H9 (cell line): ENCODE measurements around the gene TAF1C. TPM values are rescaled to one million over a fixed set of nuclear protein-coding genes. Genes with fewer than 3 reads are reported as not detected.
"Not testable (repeated sequence)": the region's sequence is repeated elsewhere in the genome, so short reads cannot be mapped to it uniquely, and the experiment has no call there.

Experiments
- DNase-seq: peaks from one replicate; pipeline ENCODE4 v3.0.0-alpha.2; 2017
- H2AFZ ChIP-seq: one replicate; pipeline ENCODE4 v1.6.1; 2013; ENCODE audit warnings: mild to moderate bottlenecking, low read length, control low read depth, moderate library complexity
- H2AK5ac ChIP-seq: 2 replicates; pipeline ENCODE4 v1.6.1; 2013; ENCODE audit warnings: low read length, control low read depth, mixed read lengths; ENCODE audit not compliant: insufficient read length
- H2BK120ac ChIP-seq: one replicate; pipeline ENCODE4 v1.6.1; 2013; ENCODE audit warnings: low read depth, mild to moderate bottlenecking, low read length, control low read depth, inconsistent platforms; ENCODE audit not compliant: poor library complexity, severe bottlenecking
- H2BK12ac ChIP-seq: 2 replicates; pipeline ENCODE4 v1.6.1; 2013; ENCODE audit warnings: low read length, control low read depth, mixed read lengths, low read depth; ENCODE audit not compliant: insufficient read length
- H2BK15ac ChIP-seq: 2 replicates; pipeline ENCODE4 v1.6.1; 2013; ENCODE audit warnings: low read depth, low read length, control low read depth
- H2BK20ac ChIP-seq: one replicate; pipeline ENCODE4 v1.6.1; 2013; ENCODE audit warnings: low read depth, mild to moderate bottlenecking, low read length, control low read depth, inconsistent platforms; ENCODE audit not compliant: poor library complexity, severe bottlenecking
- H2BK5ac ChIP-seq: 2 replicates; pipeline ENCODE4 v1.6.1; 2013; ENCODE audit warnings: low read length, control low read depth, mixed read lengths; ENCODE audit not compliant: insufficient read length
- H3K14ac ChIP-seq: 2 replicates; pipeline ENCODE4 v1.6.1; 2013; ENCODE audit warnings: low read length, control low read depth; ENCODE audit not compliant: insufficient read depth
- H3K18ac ChIP-seq: 2 replicates; pipeline ENCODE4 v1.6.1; 2013; ENCODE audit warnings: low read depth, mild to moderate bottlenecking, mixed read lengths, low read length, control low read depth; ENCODE audit not compliant: insufficient read length
- H3K23ac ChIP-seq: 2 replicates; pipeline ENCODE4 v1.6.1; 2013; ENCODE audit warnings: low read length, control low read depth, mixed read lengths, low read depth; ENCODE audit not compliant: insufficient read length
- H3K23me2 ChIP-seq: 2 replicates; pipeline ENCODE4 v1.6.1; 2013; ENCODE audit warnings: low read depth, mild to moderate bottlenecking, mixed read lengths, low read length, control low read depth; ENCODE audit not compliant: insufficient read length, poor library complexity, severe bottlenecking
- H3K27ac ChIP-seq: 2 replicates; pipeline ENCODE4 v1.5.1; 2013; ENCODE audit warnings: low read length, control low read depth, mixed read lengths, low read depth; ENCODE audit not compliant: insufficient read length
- H3K27me3 ChIP-seq: 2 replicates; pipeline ENCODE4 v1.6.1; 2013; ENCODE audit warnings: low read length, control low read depth, inconsistent platforms; ENCODE audit not compliant: insufficient read depth
- H3K4ac ChIP-seq: 2 replicates; pipeline ENCODE4 v1.6.1; 2013; ENCODE audit warnings: low read depth, mild to moderate bottlenecking, control low read depth, inconsistent platforms, low read length, moderate library complexity
- H3K4me1 ChIP-seq: 2 replicates; pipeline ENCODE4 v1.6.1; 2013; ENCODE audit warnings: low read length, control low read depth, inconsistent platforms; ENCODE audit not compliant: insufficient read depth
- H3K4me2 ChIP-seq: 2 replicates; pipeline ENCODE4 v1.6.1; 2013; ENCODE audit warnings: low read length, control low read depth, mixed read lengths; ENCODE audit not compliant: insufficient read length, insufficient read depth
- H3K56ac ChIP-seq: 2 replicates; pipeline ENCODE4 v1.6.1; 2013; ENCODE audit warnings: low read depth, mild to moderate bottlenecking, mixed read lengths, low read length, control low read depth; ENCODE audit not compliant: insufficient read length
- H3K79me1 ChIP-seq: 2 replicates; pipeline ENCODE4 v1.6.1; 2013; ENCODE audit warnings: low read depth, mild to moderate bottlenecking, moderate library complexity, low read length, control low read depth, inconsistent platforms; ENCODE audit not compliant: insufficient read depth, poor library complexity, severe bottlenecking
- H3K79me2 ChIP-seq: 2 replicates; pipeline ENCODE4 v1.6.1; 2013; ENCODE audit warnings: low read length, control low read depth, inconsistent platforms; ENCODE audit not compliant: insufficient read depth
- H3K9ac ChIP-seq: 2 replicates; pipeline ENCODE4 v1.6.1; 2013; ENCODE audit warnings: low read length, control low read depth, mixed read lengths; ENCODE audit not compliant: insufficient read length; ENCODE audit errors: extremely low read depth
- H3K9me3 ChIP-seq: one replicate; pipeline ENCODE4 v1.6.1; 2013; ENCODE audit warnings: low read depth, low read length, inconsistent platforms; ENCODE audit not compliant: control insufficient read depth
- H3T11ph ChIP-seq: one replicate; pipeline ENCODE4 v1.6.1; 2013; ENCODE audit warnings: mild to moderate bottlenecking, low read length, control low read depth, inconsistent platforms
- H4K20me1 ChIP-seq: one replicate; pipeline ENCODE4 v1.6.1; 2013; ENCODE audit not compliant: control insufficient read depth, insufficient read length, insufficient read depth
- H4K5ac ChIP-seq: 2 replicates; pipeline ENCODE4 v1.6.1; 2013; ENCODE audit warnings: low read depth, mild to moderate bottlenecking, mixed read lengths, low read length, control low read depth; ENCODE audit not compliant: insufficient read length
- H4K8ac ChIP-seq: replicated peaks from 2 replicates; pipeline ENCODE4 v1.6.1; 2013; ENCODE audit warnings: low read length, control low read depth, mixed read lengths, low read depth; ENCODE audit not compliant: insufficient read length
- H4K91ac ChIP-seq: 2 replicates; pipeline ENCODE4 v1.6.1; 2013; ENCODE audit warnings: low read depth, mild to moderate bottlenecking, moderate library complexity, mixed read lengths, low read length, control low read depth; ENCODE audit not compliant: insufficient read length
- H3K27ac Mint-ChIP-seq, 3 experiments: 2 replicates in 2 of 3; 3 replicates in 1 of 3; pipeline ENCODE4 v1.8.0; 2020 to 2021; ENCODE audit warnings: mixed read lengths in 3 of 3, mild to moderate bottlenecking in 1 of 3, moderate library complexity in 1 of 3
- H3K27me3 Mint-ChIP-seq: 2 replicates; pipeline ENCODE4 v1.8.0; 2021; ENCODE audit warnings: low read depth, mild to moderate bottlenecking, moderate library complexity, mixed read lengths
- H3K36me3 Mint-ChIP-seq, 3 experiments: 2 replicates in 2 of 3; 3 replicates in 1 of 3; pipeline ENCODE4 v1.8.0; 2020 to 2021; ENCODE audit warnings: low read depth in 3 of 3, mixed read lengths in 3 of 3; ENCODE audit not compliant: insufficient read depth in 1 of 3
- H3K4me1 Mint-ChIP-seq, 2 experiments: 2 replicates each; pipeline ENCODE4 v1.8.0; 2020; ENCODE audit warnings: mixed read lengths in 2 of 2
- H3K4me3 Mint-ChIP-seq, 2 experiments: 2 replicates in 1 of 2; 3 replicates in 1 of 2; pipeline ENCODE4 v1.8.0; 2020 to 2021; ENCODE audit warnings: mild to moderate bottlenecking in 2 of 2, mixed read lengths in 2 of 2, moderate library complexity in 1 of 2
- H3K9me3 Mint-ChIP-seq, 2 experiments: 2 replicates in 1 of 2; 3 replicates in 1 of 2; pipeline ENCODE4 v1.8.0; 2020; ENCODE audit warnings: mild to moderate bottlenecking in 2 of 2, mixed read lengths in 2 of 2, moderate library complexity in 1 of 2
- CTCF ChIP-seq: fragments of 200-600 bp; sonication (generic); conservative IDR thresholded peaks from 3 replicates; pipeline ENCODE4 v1.8.0; 2021; ENCODE audit warnings: antibody characterized with exemption, mild to moderate bottlenecking
- WGBS: extraction: QIAGEN DNeasy Blood & Tissue Kit; methylation state at CpG from one replicate; pipeline ENCODE4 v1.1.7; 2013; ENCODE audit warnings: missing lambda C conversion rate, low lambda C conversion rate, mixed read lengths; ENCODE audit not compliant: insufficient read length; ENCODE audit errors: extremely low coverage; 5-methylcytosine and 5-hydroxymethylcytosine counted together
- total RNA-seq: library from RNA; stranded (reverse); gene quantifications from 2 replicates; pipeline ENCODE4 v1.2.1, GENCODE V29; 2021

Gene TAF1C
- total RNA-seq, 1 experiment from 2014 or later: 78.6 TPM

DNA sequence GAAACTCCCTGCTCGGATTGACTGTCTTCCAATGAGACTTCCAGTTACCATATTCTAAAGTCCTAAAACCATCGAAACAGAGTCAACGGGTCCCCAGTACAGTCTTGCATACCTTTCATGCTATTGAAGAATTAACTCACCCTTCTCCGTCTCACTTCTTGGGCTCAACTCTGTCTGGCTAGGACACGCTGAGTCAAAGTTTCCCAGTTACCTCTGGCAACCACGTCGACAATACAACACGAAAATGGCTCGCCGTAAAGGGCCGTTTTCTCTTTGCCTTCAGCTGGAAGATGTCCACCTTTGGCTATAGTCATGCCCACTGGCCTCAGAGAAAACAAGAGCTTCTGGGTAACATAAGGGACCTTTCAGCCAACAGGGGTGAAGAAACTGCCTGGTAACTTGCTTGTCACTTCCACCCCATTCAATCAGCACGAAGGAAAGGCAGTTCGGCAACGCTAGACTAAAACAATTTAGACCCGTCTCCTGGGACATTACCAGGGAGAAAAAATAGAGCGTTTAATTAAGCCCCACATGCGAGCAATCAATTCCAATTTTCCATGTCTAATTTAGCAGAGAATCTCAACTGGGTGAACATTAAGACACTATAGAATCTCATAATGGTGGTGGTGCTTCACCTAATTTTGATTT lies 31.4 kb upstream of the TAF1C start:
- no peak overlapping the region for H3K23ac ChIP-seq
- H4K5ac ChIP-seq: no peak overlapping the region
- Mint-ChIP-seq H3K36me3 (no peaks in the 10 kb centered on the region), H3K4me3 (no peak overlapping the region), H3K9me3 (no peaks in the 10 kb centered on the region), H3K27me3 (peaks cover 5% of the 10 kb centered on the region), H3K27ac (no peak overlapping the region), H3K4me1 (peaks cover 15 to 20% of the 10 kb centered on the region in 2 experiments)
- H2AFZ ChIP-seq: no peak overlapping the region
- H4K91ac ChIP-seq: no peak overlapping the region
- H3K79me1 ChIP-seq: no peaks in the 10 kb centered on the region
- no peak overlapping the region for H3K56ac ChIP-seq
- no peaks in the 10 kb centered on the region for H3K9me3 ChIP-seq
- H3K14ac ChIP-seq: no peak overlapping the region
- H3K4ac ChIP-seq: no peak overlapping the region
- no peaks in the 10 kb centered on the region for H3K79me2 ChIP-seq
- DNase-seq: no peak
- H3K27me3 ChIP-seq: no peaks in the 10 kb centered on the region; the same call in 1 of the 2 replicates
- no peak overlapping the region for H3K18ac ChIP-seq
- no peak overlapping the region for H2BK120ac ChIP-seq
- no CpG with 5 or more reads among the region's 17 CpGs for WGBS
- no peak overlapping the region for H3K4me2 ChIP-seq
- no peak overlapping the region for H3K9ac ChIP-seq
- H3K27ac ChIP-seq: no peak overlapping the region
- no peak overlapping the region for H2AK5ac ChIP-seq
- TF ChIP-seq CTCF: no peak
- H2BK20ac ChIP-seq: no peak overlapping the region
- H3T11ph ChIP-seq: no peak overlapping the region
- H2BK12ac ChIP-seq: no peak overlapping the region
- no peak overlapping the region for H2BK15ac ChIP-seq
- H4K8ac ChIP-seq: no peak overlapping the region
- no peaks in the 10 kb centered on the region for H3K4me1 ChIP-seq
- H3K23me2 ChIP-seq: no peaks in the 10 kb centered on the region
- H2BK5ac ChIP-seq: no peak overlapping the region
- H4K20me1 ChIP-seq: no peaks in the 10 kb centered on the region

GRCh38 chr16:84216144-84216543 lies 29.3 kb upstream of the TAF1C start:
- no CpG with 5 or more reads among the region's 3 CpGs for WGBS

More at GRCh38 chr16:84216144-84216543, 29.3 kb upstream of the TAF1C start:
- not testable (repeated sequence) for H3K4ac ChIP-seq, DNase-seq, H3K23ac ChIP-seq, H4K20me1 ChIP-seq, H3T11ph ChIP-seq, H4K8ac ChIP-seq, H3K27me3 ChIP-seq, H2BK12ac ChIP-seq, H2AK5ac ChIP-seq, H3K79me1 ChIP-seq, H3K27ac ChIP-seq, H2AFZ ChIP-seq, H2BK5ac ChIP-seq, H3K36me3 Mint-ChIP-seq, H3K9me3 ChIP-seq, H3K27ac Mint-ChIP-seq, H3K4me1 ChIP-seq, H3K4me2 ChIP-seq, H2BK20ac ChIP-seq, H3K79me2 ChIP-seq, H4K91ac ChIP-seq, H3K9ac ChIP-seq, H3K9me3 Mint-ChIP-seq, H2BK120ac ChIP-seq, H3K4me3 Mint-ChIP-seq, H3K14ac ChIP-seq, H2BK15ac ChIP-seq, H3K56ac ChIP-seq, H3K18ac ChIP-seq, H3K27me3 Mint-ChIP-seq, H4K5ac ChIP-seq, H3K23me2 ChIP-seq
- peaks cover 15 to 20% of the 10 kb centered on the region in 2 experiments for H3K4me1 Mint-ChIP-seq
